BE2C (cell line): ENCODE data around the gene SORBS1.
A peak's percentile ranks its signal among the peaks of the same experiment; 100 is the strongest.

Experiments
- DNase-seq: peaks from one replicate; pipeline ENCODE4 v3.0.0-alpha.2; 2020
- H3K27me3 ChIP-seq: fragments of 250-450 bp; sonication (Bioruptor Pico); 2 replicates; pipeline ENCODE4 v1.5.1; 2020; ENCODE audit warnings: mild to moderate bottlenecking
- H3K36me3 ChIP-seq: fragments of 250-450 bp; sonication (Bioruptor Pico); 2 replicates; pipeline ENCODE4 v1.5.1; 2020; ENCODE audit warnings: mild to moderate bottlenecking
- H3K4me1 ChIP-seq: fragments of 250-450 bp; sonication (Bioruptor Pico); 2 replicates; pipeline ENCODE4 v1.5.1; 2020
- H3K4me3 ChIP-seq: 2 replicates; pipeline ENCODE4 v1.5.1; 2011; ENCODE audit warnings: low read depth, low read length
- H3K9me3 ChIP-seq: fragments of 250-450 bp; sonication (Bioruptor Pico); 2 replicates; pipeline ENCODE4 v1.5.1; 2020
- CTCF ChIP-seq: IDR thresholded peaks from 2 replicates; pipeline ENCODE4 v1.5.1; 2012; ENCODE audit warnings: mild to moderate bottlenecking, low read depth, low read length

SORBS1 gene

GRCh38 chr10:95407546-95407945 lies 153.6 kb downstream of the SORBS1 start:
- Histone ChIP-seq H3K27me3 (no peaks in the 10 kb centered on the region), H3K36me3 (no peaks in the 10 kb centered on the region), H3K4me1 (no peaks in the 10 kb centered on the region), H3K4me3 (no peak overlapping the region), H3K9me3 (no peaks in the 10 kb centered on the region)
- no peak for TF ChIP-seq CTCF
- no peak for DNase-seq

- no peak overlapping the region for H3K4me3 ChIP-seq
- no peaks in the 10 kb centered on the region for H3K27me3 ChIP-seq
- H3K9me3 ChIP-seq: no peaks in the 10 kb centered on the region
- no peaks in the 10 kb centered on the region for H3K36me3 ChIP-seq
- peak; percentile 19 for DNase-seq
- H3K4me1 ChIP-seq: no peaks in the 10 kb centered on the region
- no peak for TF ChIP-seq CTCF
These were observed 154.4 kb downstream of the SORBS1 start for GRCh38 chr10:95406651-95407280.

GRCh38 chr10:95405655-95406054 lies 155.5 kb downstream of the SORBS1 start:
- H3K9me3 ChIP-seq: no peaks in the 10 kb centered on the region
- TF ChIP-seq CTCF: no peak
- H3K36me3 ChIP-seq: no peaks in the 10 kb centered on the region
- H3K4me3 ChIP-seq: no peak overlapping the region
- no peaks in the 10 kb centered on the region for H3K4me1 ChIP-seq
- no peak for DNase-seq
- no peaks in the 10 kb centered on the region for H3K27me3 ChIP-seq

- no peaks in the 10 kb centered on the region for H3K9me3 ChIP-seq
- TF ChIP-seq CTCF: no peak
- H3K4me1 ChIP-seq: no peaks in the 10 kb centered on the region
- H3K27me3 ChIP-seq: no peaks in the 10 kb centered on the region
- H3K4me3 ChIP-seq: no peak overlapping the region
- H3K36me3 ChIP-seq: no peaks in the 10 kb centered on the region
- DNase-seq: no peak
These were observed 156.3 kb downstream of the SORBS1 start for GRCh38 chr10:95404864-95405263.

- Histone ChIP-seq H3K27me3 (no peaks in the 10 kb centered on the region), H3K4me3 (no peak overlapping the region), H3K4me1 (no peaks in the 10 kb centered on the region), H3K9me3 (no peaks in the 10 kb centered on the region), H3K36me3 (no peaks in the 10 kb centered on the region)
- no peak for TF ChIP-seq CTCF
- no peak for DNase-seq
These were observed 156.7 kb downstream of the SORBS1 start for GRCh38 chr10:95404462-95404858.

GRCh38 chr10:95403700-95404461 lies 157.3 kb downstream of the SORBS1 start:
- Histone ChIP-seq H3K9me3 (no peaks in the 10 kb centered on the region), H3K27me3 (no peaks in the 10 kb centered on the region), H3K4me1 (no peaks in the 10 kb centered on the region), H3K36me3 (no peaks in the 10 kb centered on the region), H3K4me3 (no peak overlapping the region)
- TF ChIP-seq CTCF: no peak
- DNase-seq: no peak
